ENCODE results near the gene LNP1.
"Not testable (repeated sequence)": the region's sequence is repeated elsewhere in the genome, so short reads cannot be mapped to it uniquely, and the experiment has no call there.

GRCh38 chr3:100478521-100478920 lies 77.2 kb downstream of the LNP1 start:
- not testable (repeated sequence) for TF ChIP-seq CTCF, POLR2A (IDR thresholded peaks at IDR 0.05)

Data from thyroid gland (tissue), 4 donors.